Measurements from ENCODE around the gene UHMK1.
"Not testable (repeated sequence)": the region's sequence is repeated elsewhere in the genome, so short reads cannot be mapped to it uniquely, and the experiment has no call there.

UHMK1 gene

DNA sequence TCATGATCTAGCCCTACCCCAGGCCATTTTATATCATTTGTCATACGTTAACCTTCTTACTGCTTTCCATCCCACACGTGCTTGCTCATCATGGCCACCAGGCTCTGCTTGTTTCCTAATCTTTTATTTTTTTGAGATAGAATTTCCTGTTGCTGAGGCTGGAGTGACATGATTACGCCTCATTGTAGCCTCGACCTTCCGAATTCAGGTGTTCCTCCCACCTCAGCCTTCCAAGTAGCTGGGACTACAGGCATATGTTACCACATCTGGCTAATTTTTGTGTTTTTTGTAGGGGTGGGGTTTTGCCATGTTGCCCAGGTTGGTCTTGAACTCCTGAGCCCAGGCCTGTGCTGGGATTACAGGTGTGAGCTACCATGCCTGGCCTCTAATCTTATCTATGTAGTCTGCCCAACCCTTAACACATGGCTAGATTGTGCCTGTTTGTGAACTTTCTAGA, 67.2 kb downstream of the UHMK1 start:
- no peak for DNase-seq (ENCODE audit: low read depth in 3 of 3)

DNA sequence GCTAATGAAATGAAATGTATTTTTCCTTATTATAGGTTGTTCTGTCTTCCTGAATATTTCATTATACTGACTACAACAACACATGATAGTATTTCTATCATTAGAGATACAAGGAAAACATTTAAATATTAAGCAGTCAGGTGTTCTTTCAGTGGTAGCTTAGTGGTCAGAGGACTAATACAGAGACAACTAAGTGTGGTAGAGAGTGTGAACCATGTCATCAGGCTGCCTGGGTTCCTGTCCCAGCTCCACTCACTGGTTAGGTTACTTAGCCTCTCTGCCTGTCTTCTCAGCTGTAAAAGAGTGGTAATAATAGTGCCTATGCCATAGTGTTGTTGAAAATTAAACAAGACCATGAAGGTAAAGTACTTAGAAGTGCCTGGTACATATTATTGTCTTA, 67.8 kb downstream of the UHMK1 start:
- DNase-seq (ENCODE audit: low read depth in 3 of 3) = no peak

DNA sequence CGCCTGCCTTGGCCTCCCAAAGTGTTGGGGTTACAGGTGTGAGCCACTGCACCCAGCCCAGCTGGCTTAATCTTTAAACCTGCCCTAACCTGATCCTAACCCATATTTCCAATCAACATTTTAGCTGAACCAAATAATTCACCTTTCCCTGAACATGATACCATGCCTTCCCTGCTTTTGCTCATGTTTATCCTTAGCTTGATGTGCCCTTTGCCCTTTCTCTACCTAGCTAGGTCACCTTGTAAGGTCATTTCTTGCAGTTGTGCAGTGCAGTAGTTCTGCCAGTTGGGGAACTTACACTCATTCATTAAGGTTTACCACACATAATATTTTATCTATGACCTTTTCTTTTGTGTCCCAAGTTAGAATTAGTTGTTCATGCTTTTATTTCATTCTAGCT, 69.3 kb downstream of the UHMK1 start:
- DNase-seq (ENCODE audit: low read depth in 3 of 3) = no peak

GRCh38 chr1:162568802-162569201, 71.2 kb downstream of the UHMK1 start:
- DNase-seq (ENCODE audit: low read depth in 3 of 3) = no peak

- no peak for DNase-seq (ENCODE audit: low read depth in 3 of 3)
Measured at GRCh38 chr1:162570718-162571117, 73.1 kb downstream of the UHMK1 start.

DNA sequence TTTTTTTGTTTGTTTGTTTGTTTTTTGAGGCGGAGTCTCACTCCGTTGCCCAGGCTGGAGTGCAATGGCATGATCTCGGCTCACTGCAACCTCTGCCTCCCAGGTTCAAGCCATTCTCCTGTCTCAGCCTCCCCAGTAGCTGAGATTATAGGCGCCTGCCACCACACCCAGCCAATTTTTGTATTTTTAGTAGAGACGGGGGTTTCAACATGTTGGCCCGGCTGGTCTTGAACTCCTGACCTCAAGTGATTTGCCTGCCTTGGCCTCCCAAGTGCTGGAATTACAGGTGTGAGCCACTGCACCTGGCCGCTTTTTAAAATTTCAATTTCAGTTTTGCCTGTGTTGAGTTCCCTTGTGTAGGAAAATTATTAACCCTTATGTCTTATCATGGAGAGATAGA, 73.5 kb downstream of the UHMK1 start:
- not testable (repeated sequence) for DNase-seq (ENCODE audit: low read depth in 3 of 3)

GRCh38 chr1:162571696-162572095, 74.1 kb downstream of the UHMK1 start:
- DNase-seq (ENCODE audit: low read depth in 3 of 3) = no peak

GRCh38 chr1:162573136-162573535, 75.5 kb downstream of the UHMK1 start:
- no peak for DNase-seq (ENCODE audit: low read depth in 3 of 3)

DNA sequence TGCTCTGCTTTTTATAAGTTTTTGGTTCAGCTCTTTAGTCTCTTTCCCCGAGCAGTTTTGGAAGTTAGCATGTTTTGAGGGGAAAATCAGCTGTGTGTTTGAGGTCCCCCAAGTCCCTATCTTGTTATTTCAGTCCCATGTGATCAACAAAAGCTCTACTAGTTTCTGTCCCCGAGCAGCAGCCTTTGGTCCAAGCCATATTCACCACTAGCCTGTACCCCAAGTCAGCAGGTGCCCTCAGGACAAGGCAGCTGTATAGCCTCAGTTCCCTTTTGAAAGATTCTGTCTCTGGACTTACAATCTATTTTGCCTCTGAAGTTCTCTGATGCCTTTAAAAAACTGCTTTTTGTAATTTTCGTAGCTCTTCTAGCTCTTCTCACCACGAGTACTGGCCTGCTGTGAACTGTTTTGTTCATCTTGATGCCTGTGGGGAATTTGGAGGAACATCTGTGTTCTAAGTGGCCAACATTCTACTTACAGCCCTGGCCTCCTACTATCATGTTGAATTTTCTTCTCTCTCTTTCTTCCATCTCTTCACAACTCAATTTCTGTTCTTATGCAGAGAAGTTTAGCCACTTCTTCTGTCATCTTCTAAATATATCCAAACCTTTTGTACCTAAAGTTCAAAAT, 80.6 kb downstream of the UHMK1 start:
- DNase-seq (ENCODE audit: low read depth in 3 of 3) = no peak

DNA sequence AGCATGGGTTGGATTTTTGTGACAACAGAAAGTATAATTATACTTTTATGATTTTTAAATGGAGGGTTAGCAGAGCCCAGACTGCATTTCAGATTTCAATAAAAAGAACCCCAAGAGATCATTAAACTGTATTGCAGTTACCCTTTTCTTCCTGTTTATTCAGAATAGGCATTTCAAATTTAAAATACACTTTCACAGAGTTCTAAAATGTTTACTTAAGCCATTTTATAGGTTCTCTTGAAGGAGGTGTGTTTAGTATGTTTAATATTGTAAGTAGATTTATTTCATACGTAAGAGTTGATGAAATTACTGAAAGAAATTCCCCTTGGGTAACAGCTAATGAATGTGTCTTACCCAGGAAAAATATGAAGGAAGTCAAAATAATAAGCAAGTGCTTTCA, 81.3 kb downstream of the UHMK1 start:
- no peak for DNase-seq (ENCODE audit: low read depth in 3 of 3)

All from stimulated activated CD4-positive, alpha-beta T cell treated with anti-CD3 and anti-CD28 coated beads, TNF-alpha, amount 100 ng/mL, for 48 hours (primary cell).